Parathyroid adenoma (tissue), 2 donors: Measurements from ENCODE around the gene KMT2C.
"Not testable (repeated sequence)": the region's sequence is repeated elsewhere in the genome, so short reads cannot be mapped to it uniquely, and the experiment has no call there.

Source experiments
- H2AFZ ChIP-seq: fragments of 300-600 bp; sonication (generic); one replicate; pipeline ENCODE4 v1.7.0; 2017; ENCODE audit warnings: antibody characterized with exemption, mild to moderate bottlenecking
- H3K27ac ChIP-seq: fragments of 300-600 bp; sonication (generic); one replicate; pipeline ENCODE4 v1.7.0; 2017
- H3K27me3 ChIP-seq: fragments of 300-600 bp; sonication (generic); one replicate; pipeline ENCODE4 v1.7.0; 2017; ENCODE audit warnings: low read length; ENCODE audit not compliant: control insufficient read depth, insufficient read depth
- H3K36me3 ChIP-seq: fragments of 300-600 bp; sonication (generic); one replicate; pipeline ENCODE4 v1.7.0; 2017; ENCODE audit warnings: low read length; ENCODE audit not compliant: control insufficient read depth, insufficient read depth
- H3K4me1 ChIP-seq: fragments of 300-600 bp; sonication (generic); one replicate; pipeline ENCODE4 v1.7.0; 2017; ENCODE audit warnings: control low read depth
- H3K4me2 ChIP-seq: fragments of 300-600 bp; sonication (generic); one replicate; pipeline ENCODE4 v1.7.0; 2017; ENCODE audit warnings: low read length
- H3K4me3 ChIP-seq: fragments of 300-600 bp; sonication (generic); one replicate; pipeline ENCODE4 v1.7.0; 2017; ENCODE audit warnings: low read depth, low read length
- H3K79me2 ChIP-seq: fragments of 300-600 bp; sonication (generic); one replicate; pipeline ENCODE4 v1.7.0; 2017; ENCODE audit warnings: control low read depth
- H3K9ac ChIP-seq: fragments of 300-600 bp; sonication (generic); one replicate; pipeline ENCODE4 v1.7.0; 2017; ENCODE audit warnings: mild to moderate bottlenecking
- H3K9me3 ChIP-seq: fragments of 300-600 bp; sonication (generic); one replicate; pipeline ENCODE4 v1.7.0; 2017; ENCODE audit warnings: low read length; ENCODE audit not compliant: control insufficient read depth
- TF ChIP-seq, protein P1 (sequence below): fragments of 300-600 bp; sonication (generic); IDR thresholded peaks from one replicate; pipeline ENCODE4 v1.7.0; 2017; ENCODE audit warnings: antibody characterized with exemption, mild to moderate bottlenecking
- donor health status: primary hyperparathyroidism.

Gene KMT2C

GRCh38 chr7:152363798-152364197 lies 72.0 kb downstream of the KMT2C start:
- Histone ChIP-seq H3K27ac (no peak overlapping the region), H3K4me2 (no peak overlapping the region), H3K4me3 (no peak overlapping the region), H3K36me3 (no peaks in the 10 kb centered on the region), H3K79me2 (peaks cover 42% of the 10 kb centered on the region), H3K27me3 (no peaks in the 10 kb centered on the region), H3K9me3 (no peaks in the 10 kb centered on the region), H3K9ac (no peak overlapping the region), H3K4me1 (no peaks in the 10 kb centered on the region), H2AFZ (no peak overlapping the region)
- TF ChIP-seq, protein P1, sequence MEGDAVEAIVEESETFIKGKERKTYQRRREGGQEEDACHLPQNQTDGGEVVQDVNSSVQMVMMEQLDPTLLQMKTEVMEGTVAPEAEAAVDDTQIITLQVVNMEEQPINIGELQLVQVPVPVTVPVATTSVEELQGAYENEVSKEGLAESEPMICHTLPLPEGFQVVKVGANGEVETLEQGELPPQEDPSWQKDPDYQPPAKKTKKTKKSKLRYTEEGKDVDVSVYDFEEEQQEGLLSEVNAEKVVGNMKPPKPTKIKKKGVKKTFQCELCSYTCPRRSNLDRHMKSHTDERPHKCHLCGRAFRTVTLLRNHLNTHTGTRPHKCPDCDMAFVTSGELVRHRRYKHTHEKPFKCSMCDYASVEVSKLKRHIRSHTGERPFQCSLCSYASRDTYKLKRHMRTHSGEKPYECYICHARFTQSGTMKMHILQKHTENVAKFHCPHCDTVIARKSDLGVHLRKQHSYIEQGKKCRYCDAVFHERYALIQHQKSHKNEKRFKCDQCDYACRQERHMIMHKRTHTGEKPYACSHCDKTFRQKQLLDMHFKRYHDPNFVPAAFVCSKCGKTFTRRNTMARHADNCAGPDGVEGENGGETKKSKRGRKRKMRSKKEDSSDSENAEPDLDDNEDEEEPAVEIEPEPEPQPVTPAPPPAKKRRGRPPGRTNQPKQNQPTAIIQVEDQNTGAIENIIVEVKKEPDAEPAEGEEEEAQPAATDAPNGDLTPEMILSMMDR, result no peak

GRCh38 chr7:152362128-152362926 lies 73.5 kb downstream of the KMT2C start:
- no peak overlapping the region for H3K27ac ChIP-seq
- no peak overlapping the region for H3K4me3 ChIP-seq
- TF ChIP-seq, protein P1, result no peak
- H3K4me2 ChIP-seq, result no peak overlapping the region
- H3K4me1 ChIP-seq, result no peaks in the 10 kb centered on the region
- no peaks in the 10 kb centered on the region for H3K9me3 ChIP-seq
- H3K36me3 ChIP-seq, result no peaks in the 10 kb centered on the region
- no peaks in the 10 kb centered on the region for H3K27me3 ChIP-seq
- H2AFZ ChIP-seq, result no peak overlapping the region
- no peak overlapping the region for H3K9ac ChIP-seq
- H3K79me2 ChIP-seq, result peaks cover 40% of the 10 kb centered on the region

DNA sequence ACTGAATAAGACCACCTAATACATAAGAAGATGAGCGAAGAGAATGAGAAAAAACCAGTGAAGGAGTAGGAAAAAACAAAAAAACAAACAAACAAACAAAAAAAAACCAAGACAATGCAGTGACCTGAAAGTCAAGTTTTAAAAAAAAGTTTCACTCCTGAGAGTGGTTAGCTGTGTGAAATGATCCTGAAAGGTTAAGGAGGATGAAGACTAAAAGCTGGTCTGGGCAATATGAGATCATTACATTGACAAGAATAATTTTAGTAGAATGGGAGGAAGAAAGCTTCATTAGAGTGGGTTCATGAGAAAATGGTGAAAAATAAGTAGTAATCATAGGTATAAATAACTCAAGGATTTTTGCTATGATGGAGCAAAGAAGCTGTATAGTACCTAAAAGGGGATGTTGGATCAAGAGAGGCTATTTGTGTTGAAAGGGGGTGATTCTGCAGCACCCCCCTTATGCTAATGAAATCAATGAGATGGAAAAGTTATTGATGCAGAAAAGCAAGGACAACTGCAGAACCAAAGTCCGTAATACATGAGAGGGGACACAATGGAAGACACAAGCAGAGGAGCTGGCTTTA lies 80.2 kb downstream of the KMT2C start:
- Histone ChIP-seq H3K27me3 (no peaks in the 10 kb centered on the region), H3K79me2 (peaks cover 57% of the 10 kb centered on the region), H3K27ac (no peak overlapping the region), H3K4me2 (no peak overlapping the region), H3K9me3 (no peaks in the 10 kb centered on the region), H2AFZ (no peak overlapping the region), H3K4me3 (no peak overlapping the region), H3K4me1 (no peaks in the 10 kb centered on the region), H3K36me3 (no peaks in the 10 kb centered on the region), H3K9ac (no peak overlapping the region)
- TF ChIP-seq, protein P1, result no peak

- Histone ChIP-seq H3K9ac (no peak overlapping the region), H3K36me3 (no peaks in the 10 kb centered on the region), H3K27me3 (no peaks in the 10 kb centered on the region), H3K9me3 (no peaks in the 10 kb centered on the region), H3K27ac (no peak overlapping the region), H3K4me1 (no peaks in the 10 kb centered on the region), H2AFZ (no peak overlapping the region), H3K4me2 (no peak overlapping the region), H3K4me3 (no peak overlapping the region), H3K79me2 (peaks cover 45% of the 10 kb centered on the region)
- TF ChIP-seq, protein P1, result no peak
Observed at GRCh38 chr7:152354061-152354460, 81.7 kb downstream of the KMT2C start.

GRCh38 chr7:152353281-152353680 lies 82.5 kb downstream of the KMT2C start:
- not testable (repeated sequence) for H3K27ac ChIP-seq, H3K9me3 ChIP-seq, H3K9ac ChIP-seq, H3K4me1 ChIP-seq, H3K27me3 ChIP-seq, H3K36me3 ChIP-seq, H2AFZ ChIP-seq, H3K4me3 ChIP-seq, H3K4me2 ChIP-seq
- H3K79me2 ChIP-seq, result peaks cover 47% of the 10 kb centered on the region

DNA sequence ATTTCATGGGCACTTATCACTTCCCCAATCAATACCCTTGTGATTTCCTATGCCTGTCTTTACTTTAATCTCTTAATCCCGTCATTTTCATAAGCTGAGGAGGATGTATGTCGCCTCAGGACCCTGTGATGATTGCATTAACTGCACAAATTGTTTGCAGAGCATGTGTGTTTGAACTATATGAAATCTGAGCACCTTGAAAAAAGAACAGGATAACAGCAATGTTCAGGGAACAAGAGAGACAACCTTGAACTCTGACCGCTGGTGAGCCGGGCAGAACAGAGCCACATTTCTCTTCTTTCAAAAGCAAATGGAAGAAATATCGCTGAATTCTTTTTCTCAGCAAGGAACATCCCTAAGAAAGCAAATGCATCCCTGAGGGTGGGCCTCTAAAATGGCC lies 84.1 kb downstream of the KMT2C start:
- not testable (repeated sequence) for H3K4me2 ChIP-seq, H3K27ac ChIP-seq, H3K27me3 ChIP-seq, H3K9me3 ChIP-seq, H3K9ac ChIP-seq, H3K4me3 ChIP-seq, H3K4me1 ChIP-seq, H2AFZ ChIP-seq, H3K36me3 ChIP-seq
- peaks cover 54% of the 10 kb centered on the region for H3K79me2 ChIP-seq
